PC-3 (cell line): ENCODE results near the gene MARCHF11.

Experiments
- EZH2 ChIP-seq: fragments of 300-600 bp; sonication (generic); IDR thresholded peaks from one replicate; pipeline ENCODE4 v1.6.1; 2017; ENCODE audit warnings: antibody characterized with exemption, mild to moderate bottlenecking, low read length; ENCODE audit not compliant: unreplicated experiment
- EZH2phosphoT487 ChIP-seq: fragments of 300-600 bp; sonication (generic); IDR thresholded peaks from 2 replicates; pipeline ENCODE4 v1.6.1; 2018; ENCODE audit warnings: mild to moderate bottlenecking, antibody characterized with exemption, low read length, borderline replicate concordance
- TF ChIP-seq, protein P1 (sequence below): fragments of 300-600 bp; sonication (generic); conservative IDR thresholded peaks from 2 replicates; pipeline ENCODE4 v1.5.1; 2017; ENCODE audit warnings: antibody characterized with exemption, low read depth, mild to moderate bottlenecking, low read length

DNA sequence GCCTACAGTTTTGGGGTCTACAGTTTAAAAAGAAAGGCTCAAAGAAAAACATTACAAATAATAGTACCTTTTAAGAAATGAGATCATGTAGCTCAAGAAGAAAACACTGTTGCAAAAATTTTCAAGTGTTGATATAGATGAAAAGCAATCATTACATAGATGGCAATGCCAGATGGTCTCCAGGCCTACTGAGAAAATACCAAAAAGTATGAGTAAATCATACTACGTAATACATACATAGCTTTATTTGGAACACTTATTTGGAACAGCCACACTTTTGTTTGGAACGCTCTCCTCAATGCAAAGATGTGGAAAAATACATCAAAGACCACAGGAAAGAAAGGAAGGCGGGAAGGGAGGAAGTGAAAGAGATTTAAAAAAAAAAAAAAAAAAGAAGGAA, 44.1 kb downstream of the MARCHF11 start:
- TF ChIP-seq, protein P1, sequence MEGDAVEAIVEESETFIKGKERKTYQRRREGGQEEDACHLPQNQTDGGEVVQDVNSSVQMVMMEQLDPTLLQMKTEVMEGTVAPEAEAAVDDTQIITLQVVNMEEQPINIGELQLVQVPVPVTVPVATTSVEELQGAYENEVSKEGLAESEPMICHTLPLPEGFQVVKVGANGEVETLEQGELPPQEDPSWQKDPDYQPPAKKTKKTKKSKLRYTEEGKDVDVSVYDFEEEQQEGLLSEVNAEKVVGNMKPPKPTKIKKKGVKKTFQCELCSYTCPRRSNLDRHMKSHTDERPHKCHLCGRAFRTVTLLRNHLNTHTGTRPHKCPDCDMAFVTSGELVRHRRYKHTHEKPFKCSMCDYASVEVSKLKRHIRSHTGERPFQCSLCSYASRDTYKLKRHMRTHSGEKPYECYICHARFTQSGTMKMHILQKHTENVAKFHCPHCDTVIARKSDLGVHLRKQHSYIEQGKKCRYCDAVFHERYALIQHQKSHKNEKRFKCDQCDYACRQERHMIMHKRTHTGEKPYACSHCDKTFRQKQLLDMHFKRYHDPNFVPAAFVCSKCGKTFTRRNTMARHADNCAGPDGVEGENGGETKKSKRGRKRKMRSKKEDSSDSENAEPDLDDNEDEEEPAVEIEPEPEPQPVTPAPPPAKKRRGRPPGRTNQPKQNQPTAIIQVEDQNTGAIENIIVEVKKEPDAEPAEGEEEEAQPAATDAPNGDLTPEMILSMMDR = no peak
- TF ChIP-seq EZH2 (no peak), EZH2phosphoT487 (no peak)
